RWPE2 (cell line): ENCODE data around the gene RASGRP1.

Experiments
- ATAC-seq: fragments of 200-7000 bp; cut with Tn5 transposase; 3 replicates; pipeline ENCODE4 v1.9.1; 2021; ENCODE audit warnings: low read depth
- DNase-seq: peaks from one replicate; pipeline ENCODE4 v3.0.0-alpha.2; 2020; ENCODE audit warnings: low spot score
- H3K27ac ChIP-seq: fragments of 450-650 bp; 2 replicates; pipeline ENCODE4 v1.5.1; 2017; ENCODE audit warnings: mild to moderate bottlenecking; ENCODE audit not compliant: poor library complexity, severe bottlenecking
- H3K27me3 ChIP-seq: fragments of 250-450 bp; sonication (Bioruptor Pico); 2 replicates; pipeline ENCODE4 v1.5.1; 2021; ENCODE audit warnings: mild to moderate bottlenecking, moderate library complexity; ENCODE audit not compliant: insufficient read depth, poor library complexity, severe bottlenecking
- H3K36me3 ChIP-seq: fragments of 250-450 bp; sonication (Bioruptor Pico); 2 replicates; pipeline ENCODE4 v1.5.1; 2020; ENCODE audit warnings: low read depth, mild to moderate bottlenecking, moderate library complexity
- H3K4me1 ChIP-seq: fragments of 250-450 bp; sonication (Bioruptor Pico); 2 replicates; pipeline ENCODE4 v1.5.1; 2021; ENCODE audit warnings: mild to moderate bottlenecking, moderate library complexity; ENCODE audit not compliant: insufficient read depth, poor library complexity, severe bottlenecking
- H3K4me3 ChIP-seq: fragments of 250-450 bp; sonication (Bioruptor Pico); 2 replicates; pipeline ENCODE4 v1.5.1; 2021; ENCODE audit warnings: mild to moderate bottlenecking, moderate library complexity; ENCODE audit not compliant: severe bottlenecking
- H3K9me3 ChIP-seq: fragments of 250-450 bp; sonication (Bioruptor Pico); 2 replicates; pipeline ENCODE4 v1.5.1; 2021; ENCODE audit warnings: mild to moderate bottlenecking, moderate library complexity; ENCODE audit not compliant: severe bottlenecking
- CTCF ChIP-seq: fragments of 450-650 bp; IDR thresholded peaks from one replicate; pipeline ENCODE4 v1.5.1; 2017; ENCODE audit warnings: mild to moderate bottlenecking, moderate library complexity; ENCODE audit not compliant: poor library complexity, severe bottlenecking

The RASGRP1 gene

GRCh38 chr15:38564557-38565286 is at the start of gene RASGRP1:
Gene RASGRP1, minus strand, starts transcription at chr15:38564814. Its CDS starts 186 bp downstream, at chr15:38564628.
- H3K27me3 ChIP-seq: peaks cover 27% of the 10 kb centered on the region
- no peaks in the 10 kb centered on the region for H3K4me1 ChIP-seq
- DNase-seq (no peak), ATAC-seq (peak; percentile 71)
- TF ChIP-seq CTCF: peak; percentile 61
- H3K4me3 ChIP-seq: peak within 1 kb of the TSS; percentile 42
- H3K9me3 ChIP-seq: no peaks in the 10 kb centered on the region
- H3K36me3 ChIP-seq: no peaks in the 10 kb centered on the region
- H3K27ac ChIP-seq: no peak within 1 kb of the TSS

GRCh38 chr15:38613085-38613484 is 48.5 kb upstream of the RASGRP1 start:
- no peak for ATAC-seq
- Histone ChIP-seq H3K36me3 (no peaks in the 10 kb centered on the region), H3K4me3 (no peak overlapping the region), H3K27ac (no peak overlapping the region), H3K27me3 (peaks cover 18% of the 10 kb centered on the region), H3K4me1 (no peaks in the 10 kb centered on the region), H3K9me3 (no peaks in the 10 kb centered on the region)
- no peak for DNase-seq
- no peak for TF ChIP-seq CTCF

- H3K27ac ChIP-seq: no peak overlapping the region
- no peak overlapping the region for H3K4me3 ChIP-seq
- no peaks in the 10 kb centered on the region for H3K4me1 ChIP-seq
- TF ChIP-seq CTCF: no peak
- DNase-seq (no peak), ATAC-seq (peak; percentile 82)
- peaks cover 12% of the 10 kb centered on the region for H3K27me3 ChIP-seq
- H3K9me3 ChIP-seq: no peaks in the 10 kb centered on the region
- no peaks in the 10 kb centered on the region for H3K36me3 ChIP-seq
These were observed 47.7 kb upstream of the RASGRP1 start for GRCh38 chr15:38612159-38612863.

- no peak for DNase-seq
- ATAC-seq: no peak
- H3K27me3 ChIP-seq: peaks cover 7% of the 10 kb centered on the region
These were observed 46.6 kb upstream of the RASGRP1 start for GRCh38 chr15:38611228-38611627.

More at GRCh38 chr15:38611228-38611627, 46.6 kb upstream of the RASGRP1 start:
- no peak for TF ChIP-seq CTCF
- Histone ChIP-seq H3K4me1 (no peaks in the 10 kb centered on the region), H3K9me3 (no peaks in the 10 kb centered on the region), H3K27ac (no peak overlapping the region), H3K36me3 (no peaks in the 10 kb centered on the region), H3K4me3 (no peak overlapping the region)
